Measurements from ENCODE around the gene MISP3.

DNA sequence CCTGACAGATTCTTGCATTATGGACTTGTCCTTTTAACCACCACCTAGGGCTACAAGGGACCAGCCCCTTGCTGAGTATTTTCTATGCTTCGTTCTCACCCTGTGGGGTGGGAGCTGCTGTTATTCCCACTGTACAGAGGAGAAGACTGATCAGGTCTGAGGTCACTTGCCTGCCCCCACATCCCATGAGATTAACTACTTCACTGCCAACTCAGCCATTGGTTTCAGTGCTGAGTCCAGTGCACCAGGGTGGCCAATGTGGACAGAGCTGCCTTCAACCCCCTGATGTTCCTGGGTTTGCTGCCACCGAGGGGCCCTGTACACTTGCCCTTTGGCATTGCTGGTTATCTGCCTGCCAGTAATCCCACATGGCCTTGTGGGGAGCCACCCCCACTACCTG, 38.1 kb downstream of the MISP3 start:
- no peak for TF ChIP-seq EZH2 (IDR thresholded peaks at IDR 0.05; ENCODE audit: low read length)
- TF ChIP-seq, protein P1, sequence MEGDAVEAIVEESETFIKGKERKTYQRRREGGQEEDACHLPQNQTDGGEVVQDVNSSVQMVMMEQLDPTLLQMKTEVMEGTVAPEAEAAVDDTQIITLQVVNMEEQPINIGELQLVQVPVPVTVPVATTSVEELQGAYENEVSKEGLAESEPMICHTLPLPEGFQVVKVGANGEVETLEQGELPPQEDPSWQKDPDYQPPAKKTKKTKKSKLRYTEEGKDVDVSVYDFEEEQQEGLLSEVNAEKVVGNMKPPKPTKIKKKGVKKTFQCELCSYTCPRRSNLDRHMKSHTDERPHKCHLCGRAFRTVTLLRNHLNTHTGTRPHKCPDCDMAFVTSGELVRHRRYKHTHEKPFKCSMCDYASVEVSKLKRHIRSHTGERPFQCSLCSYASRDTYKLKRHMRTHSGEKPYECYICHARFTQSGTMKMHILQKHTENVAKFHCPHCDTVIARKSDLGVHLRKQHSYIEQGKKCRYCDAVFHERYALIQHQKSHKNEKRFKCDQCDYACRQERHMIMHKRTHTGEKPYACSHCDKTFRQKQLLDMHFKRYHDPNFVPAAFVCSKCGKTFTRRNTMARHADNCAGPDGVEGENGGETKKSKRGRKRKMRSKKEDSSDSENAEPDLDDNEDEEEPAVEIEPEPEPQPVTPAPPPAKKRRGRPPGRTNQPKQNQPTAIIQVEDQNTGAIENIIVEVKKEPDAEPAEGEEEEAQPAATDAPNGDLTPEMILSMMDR (optimal IDR thresholded peaks at IDR 0.05 in 1 of 3, IDR thresholded peaks at IDR 0.05 in 1 of 3, conservative IDR thresholded peaks at IDR 0.05 in 1 of 3; ENCODE audit: extremely low read depth in 1 of 3, insufficient read depth in 2 of 3, low read length in 3 of 3): no peak
